ENCODE data around the gene CEP112.

CEP112 gene

DNA sequence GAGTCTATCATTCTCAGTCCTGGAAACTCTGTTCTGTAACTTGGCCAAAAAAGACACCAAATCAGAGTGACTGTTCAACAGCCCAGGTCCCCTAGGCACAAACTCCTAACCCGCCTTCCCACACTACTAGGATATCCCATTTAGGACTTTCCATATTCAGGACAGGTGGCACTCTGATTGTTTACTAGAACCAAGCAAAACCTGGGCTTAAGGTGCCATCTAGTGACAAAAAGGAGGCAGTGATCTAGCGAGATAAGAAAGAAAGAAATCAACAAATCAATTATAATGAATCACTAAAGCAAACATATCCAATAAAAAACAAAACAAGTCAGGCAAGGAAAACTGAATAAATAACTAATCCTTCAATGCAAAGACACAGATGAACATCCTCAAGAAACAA, 203.9 kb downstream of the CEP112 start:
- Histone ChIP-seq H3K4me1 (ENCODE audit: low read depth, poor library complexity, severe bottlenecking) (no peaks in the 10 kb centered on the region), H3K79me2 (ENCODE audit: insufficient read depth, low read depth) (no peaks in the 10 kb centered on the region), H3K36me3 (ENCODE audit: insufficient read depth) (no peaks in the 10 kb centered on the region), H3K27ac (no peak overlapping the region), H3K27me3 (ENCODE audit: insufficient read depth, low read depth) (no peaks in the 10 kb centered on the region), H3K4me3 (IDR thresholded peaks at IDR 0.05; ENCODE audit: insufficient read depth, low read depth, low read length) (no peak overlapping the region), H2AFZ (ENCODE audit: low read depth) (no peak overlapping the region), H4K20me1 (ENCODE audit: insufficient read depth) (no peaks in the 10 kb centered on the region), H3K4me2 (no peak overlapping the region), H3K9ac (no peak overlapping the region)
- TF ChIP-seq, protein P1, sequence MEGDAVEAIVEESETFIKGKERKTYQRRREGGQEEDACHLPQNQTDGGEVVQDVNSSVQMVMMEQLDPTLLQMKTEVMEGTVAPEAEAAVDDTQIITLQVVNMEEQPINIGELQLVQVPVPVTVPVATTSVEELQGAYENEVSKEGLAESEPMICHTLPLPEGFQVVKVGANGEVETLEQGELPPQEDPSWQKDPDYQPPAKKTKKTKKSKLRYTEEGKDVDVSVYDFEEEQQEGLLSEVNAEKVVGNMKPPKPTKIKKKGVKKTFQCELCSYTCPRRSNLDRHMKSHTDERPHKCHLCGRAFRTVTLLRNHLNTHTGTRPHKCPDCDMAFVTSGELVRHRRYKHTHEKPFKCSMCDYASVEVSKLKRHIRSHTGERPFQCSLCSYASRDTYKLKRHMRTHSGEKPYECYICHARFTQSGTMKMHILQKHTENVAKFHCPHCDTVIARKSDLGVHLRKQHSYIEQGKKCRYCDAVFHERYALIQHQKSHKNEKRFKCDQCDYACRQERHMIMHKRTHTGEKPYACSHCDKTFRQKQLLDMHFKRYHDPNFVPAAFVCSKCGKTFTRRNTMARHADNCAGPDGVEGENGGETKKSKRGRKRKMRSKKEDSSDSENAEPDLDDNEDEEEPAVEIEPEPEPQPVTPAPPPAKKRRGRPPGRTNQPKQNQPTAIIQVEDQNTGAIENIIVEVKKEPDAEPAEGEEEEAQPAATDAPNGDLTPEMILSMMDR (conservative IDR thresholded peaks at IDR 0.05; ENCODE audit: low read depth, low read length): peak; percentile 93

DNA sequence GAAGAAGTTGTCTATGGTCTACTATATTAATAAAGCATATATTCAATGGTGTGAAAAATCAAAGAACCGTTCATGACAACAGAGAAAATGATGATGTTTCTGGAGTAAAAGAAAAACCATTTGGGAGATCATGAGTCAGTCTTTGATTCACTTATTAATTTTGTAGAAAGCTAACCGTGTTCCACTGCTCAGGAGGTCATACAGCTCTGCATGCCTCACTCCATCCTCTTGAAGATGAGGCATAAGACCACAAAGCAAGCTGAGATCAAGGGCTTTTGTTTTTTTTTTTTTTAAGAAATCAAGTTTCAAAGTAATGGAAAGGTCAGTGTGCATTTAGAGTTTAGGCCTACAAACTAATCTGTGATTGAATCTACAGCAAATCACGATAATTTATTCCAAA, 206.4 kb downstream of the CEP112 start:
- Histone ChIP-seq H3K27ac (no peak overlapping the region), H3K4me3 (IDR thresholded peaks at IDR 0.05; ENCODE audit: insufficient read depth, low read depth, low read length) (no peak overlapping the region), H3K79me2 (ENCODE audit: insufficient read depth, low read depth) (no peaks in the 10 kb centered on the region), H3K4me1 (ENCODE audit: low read depth, poor library complexity, severe bottlenecking) (no peaks in the 10 kb centered on the region), H4K20me1 (ENCODE audit: insufficient read depth) (no peaks in the 10 kb centered on the region), H2AFZ (ENCODE audit: low read depth) (no peak overlapping the region), H3K9ac (no peak overlapping the region), H3K4me2 (no peak overlapping the region), H3K27me3 (ENCODE audit: insufficient read depth, low read depth) (no peaks in the 10 kb centered on the region), H3K36me3 (ENCODE audit: insufficient read depth) (no peaks in the 10 kb centered on the region)
- TF ChIP-seq, protein P1 (conservative IDR thresholded peaks at IDR 0.05; ENCODE audit: low read depth, low read length): no peak

DNA sequence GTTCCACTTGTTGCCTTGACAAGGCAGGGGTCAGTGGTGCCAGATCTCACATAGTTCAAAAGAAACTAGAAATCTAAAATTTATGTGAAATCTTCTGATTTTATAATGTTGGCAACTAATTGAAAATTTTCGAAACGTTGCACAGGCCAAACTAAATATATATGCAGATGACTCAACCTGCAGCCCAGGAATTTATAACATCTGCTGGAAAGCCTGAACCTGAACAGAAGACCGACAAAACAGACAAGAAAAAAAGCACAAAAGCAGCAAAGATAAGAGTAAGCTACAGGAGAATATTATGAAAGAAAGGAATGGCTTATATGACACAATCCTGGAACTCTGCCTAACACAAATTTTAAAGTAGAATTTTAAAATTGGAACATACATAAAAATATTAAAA, 207.6 kb downstream of the CEP112 start:
- H3K4me1 ChIP-seq (ENCODE audit: low read depth, poor library complexity, severe bottlenecking): no peaks in the 10 kb centered on the region
- H3K79me2 ChIP-seq (ENCODE audit: insufficient read depth, low read depth): no peaks in the 10 kb centered on the region
- H3K9ac ChIP-seq: no peak overlapping the region
- no peak overlapping the region for H3K4me2 ChIP-seq
- H3K27me3 ChIP-seq (ENCODE audit: insufficient read depth, low read depth): no peaks in the 10 kb centered on the region
- no peaks in the 10 kb centered on the region for H4K20me1 ChIP-seq (ENCODE audit: insufficient read depth)
- H3K4me3 ChIP-seq (IDR thresholded peaks at IDR 0.05; ENCODE audit: insufficient read depth, low read depth, low read length): no peak overlapping the region
- TF ChIP-seq, protein P1 (conservative IDR thresholded peaks at IDR 0.05; ENCODE audit: low read depth, low read length): no peak
- no peak overlapping the region for H2AFZ ChIP-seq (ENCODE audit: low read depth)
- H3K36me3 ChIP-seq (ENCODE audit: insufficient read depth): no peaks in the 10 kb centered on the region
- H3K27ac ChIP-seq: no peak overlapping the region

DNA sequence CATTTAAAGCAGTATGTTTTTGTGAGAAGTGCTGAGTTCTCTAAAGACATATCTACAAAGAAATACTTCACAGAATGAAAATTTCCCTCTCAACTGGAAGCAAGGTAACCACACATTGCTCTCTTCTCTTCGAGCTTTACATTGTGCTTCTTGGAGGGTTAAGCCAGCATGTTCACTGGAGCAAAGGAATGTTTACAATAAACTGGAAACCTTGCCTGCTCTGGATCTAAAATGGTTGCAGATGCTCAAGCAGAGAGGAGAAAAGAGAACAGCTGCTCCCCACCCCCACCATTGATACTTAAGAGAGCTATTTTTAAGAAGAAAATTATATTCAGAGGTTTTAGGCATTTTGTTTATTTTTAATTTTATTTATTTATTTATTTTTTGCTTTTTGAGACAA, 213.1 kb downstream of the CEP112 start:
- Histone ChIP-seq H3K27me3 (ENCODE audit: insufficient read depth, low read depth) (no peaks in the 10 kb centered on the region), H4K20me1 (ENCODE audit: insufficient read depth) (no peaks in the 10 kb centered on the region), H3K36me3 (ENCODE audit: insufficient read depth) (no peaks in the 10 kb centered on the region), H3K79me2 (ENCODE audit: insufficient read depth, low read depth) (no peaks in the 10 kb centered on the region), H3K4me2 (no peak overlapping the region), H3K27ac (no peak overlapping the region), H3K4me3 (IDR thresholded peaks at IDR 0.05; ENCODE audit: insufficient read depth, low read depth, low read length) (no peak overlapping the region), H3K9ac (no peak overlapping the region), H3K4me1 (ENCODE audit: low read depth, poor library complexity, severe bottlenecking) (no peaks in the 10 kb centered on the region), H2AFZ (ENCODE audit: low read depth) (no peak overlapping the region)
- TF ChIP-seq, protein P1 (conservative IDR thresholded peaks at IDR 0.05; ENCODE audit: low read depth, low read length): no peak
